SHP77 (cell line): ENCODE data around the gene BCR.

Source experiments
- DNase-seq, 2 experiments: peaks; one replicate each; lab custom pipeline; 2025; lab: John Stamatoyannopoulos, UW

Gene BCR

DNA sequence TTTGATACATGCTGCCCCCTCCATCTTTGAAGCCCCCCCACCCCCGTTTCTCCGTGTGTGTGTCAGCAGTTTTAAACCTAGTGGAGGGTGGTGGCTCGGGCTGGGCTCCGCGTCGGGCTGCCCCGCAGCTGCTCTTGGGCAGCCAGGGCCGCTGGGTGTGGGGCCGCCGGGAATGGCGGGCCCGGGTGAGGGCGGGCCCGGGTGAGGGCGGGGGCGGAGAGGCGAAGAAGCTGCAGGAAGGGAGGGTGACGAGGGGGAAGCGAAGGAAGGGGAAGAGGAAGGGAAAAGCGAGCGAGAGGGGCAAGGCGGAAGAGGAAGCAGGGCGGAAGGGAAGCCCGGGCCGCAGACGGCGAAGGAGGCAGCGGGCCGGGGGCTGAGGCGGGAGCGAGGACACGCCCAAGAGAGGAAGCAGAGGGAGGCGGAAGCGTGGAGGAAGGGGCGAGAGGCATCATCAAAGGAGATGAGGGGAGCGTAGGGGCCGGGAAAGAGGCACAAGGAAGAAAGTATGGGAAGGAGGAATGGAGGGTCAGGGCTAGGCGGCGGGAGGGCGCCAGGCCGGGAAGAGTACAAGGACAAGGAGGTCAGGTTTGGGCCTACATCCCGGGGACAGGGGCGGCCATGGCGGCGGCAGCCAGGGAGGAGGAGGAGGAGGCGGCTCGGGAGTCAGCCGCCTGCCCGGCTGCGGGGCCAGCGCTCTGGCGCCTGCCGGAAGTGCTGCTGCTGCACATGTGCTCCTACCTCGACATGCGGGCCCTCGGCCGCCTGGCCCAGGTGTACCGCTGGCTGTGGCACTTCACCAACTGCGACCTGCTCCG lies 82.4 kb downstream of the BCR start:
- no peak for DNase-seq

DNA sequence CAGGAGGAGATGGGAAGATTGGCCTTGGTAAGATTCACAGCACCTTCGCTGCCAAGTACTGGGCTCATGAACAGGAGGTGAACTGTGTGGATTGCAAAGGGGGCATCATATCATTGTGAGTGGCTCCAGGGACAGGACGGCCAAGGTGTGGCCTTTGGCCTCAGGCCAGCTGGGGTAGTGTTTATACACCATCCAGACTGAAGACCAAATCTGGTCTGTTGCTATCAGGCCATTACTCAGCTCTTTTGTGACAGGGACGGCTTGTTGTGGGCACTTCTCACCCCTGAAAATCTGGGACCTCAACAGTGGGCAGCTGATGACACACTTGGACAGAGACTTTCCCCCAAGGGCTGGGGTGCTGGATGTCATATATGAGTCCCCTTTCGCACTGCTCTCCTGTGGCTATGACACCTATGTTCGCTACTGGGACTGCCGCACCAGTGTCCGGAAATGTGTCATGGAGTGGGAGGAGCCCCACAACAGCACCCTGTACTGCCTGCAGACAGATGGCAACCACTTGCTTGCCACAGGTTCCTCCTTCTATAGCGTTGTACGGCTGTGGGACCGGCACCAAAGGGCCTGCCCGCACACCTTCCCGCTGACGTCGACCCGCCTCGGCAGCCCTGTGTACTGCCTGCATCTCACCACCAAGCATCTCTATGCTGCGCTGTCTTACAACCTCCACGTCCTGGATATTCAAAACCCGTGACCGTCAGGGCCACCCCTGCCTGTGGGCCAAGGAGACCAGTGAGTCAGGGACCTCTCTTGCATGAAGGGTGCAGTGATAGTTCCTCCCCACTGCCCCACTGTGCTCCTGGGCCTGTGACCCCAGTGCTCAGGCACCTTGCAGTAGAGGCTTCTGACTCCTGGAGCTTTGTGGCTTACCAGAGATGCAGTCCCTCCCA lies 83.6 kb downstream of the BCR start:
- DNase-seq: no peak

DNA sequence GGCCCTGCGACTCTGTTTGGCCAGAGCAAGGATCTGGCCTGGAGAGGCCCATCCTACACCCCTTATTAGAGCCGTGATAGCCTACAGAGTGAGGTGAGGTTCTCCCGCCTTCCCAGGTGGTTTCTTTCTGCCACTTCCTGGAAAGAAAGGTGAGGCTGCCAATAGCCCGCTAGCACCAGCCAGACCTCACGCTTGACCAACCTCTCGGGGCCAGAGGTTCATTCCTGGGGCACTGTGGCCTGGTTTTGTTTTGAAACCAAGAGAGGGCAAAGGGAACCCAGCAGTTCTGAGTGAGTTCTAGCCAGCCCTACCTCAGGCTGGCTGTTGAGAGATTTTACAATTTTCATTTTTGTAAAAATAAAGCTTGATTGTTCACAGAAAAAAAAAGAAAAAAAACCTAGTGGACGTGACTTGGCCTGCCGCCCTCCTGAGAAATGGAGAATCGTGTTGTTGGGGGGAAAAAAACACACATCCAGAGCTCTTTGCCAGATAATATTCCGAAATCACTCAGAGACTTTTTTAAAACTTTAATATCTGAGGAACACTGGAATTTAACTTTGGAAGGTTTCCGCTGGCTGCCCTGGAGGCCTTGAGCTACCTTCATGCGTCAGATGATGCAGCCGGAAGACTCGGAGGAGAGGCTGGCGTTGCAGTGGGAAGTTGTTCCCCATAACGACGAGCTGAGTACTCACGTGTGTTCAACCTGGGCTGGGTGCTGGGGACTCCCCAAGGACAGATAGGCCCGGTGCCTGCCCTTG lies 84.5 kb downstream of the BCR start:
- DNase-seq: no peak

DNA sequence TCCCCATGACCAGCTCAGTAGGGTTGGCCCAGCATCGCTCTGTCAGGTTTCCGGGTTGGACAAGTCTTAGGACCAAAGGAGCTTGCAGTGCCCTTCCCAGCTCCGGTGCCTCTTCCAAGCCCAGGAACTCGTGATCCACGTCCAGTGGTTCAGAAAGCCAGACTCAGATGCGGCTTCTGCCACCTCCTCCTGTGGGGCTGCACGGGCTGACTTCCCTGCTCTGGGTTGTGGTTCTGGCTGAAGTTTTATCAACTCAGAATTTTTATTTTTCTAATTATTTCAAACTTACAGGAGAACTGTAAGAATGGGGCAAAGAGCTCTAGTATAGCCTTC lies 85.0 kb downstream of the BCR start:
- DNase-seq: no peak

DNA sequence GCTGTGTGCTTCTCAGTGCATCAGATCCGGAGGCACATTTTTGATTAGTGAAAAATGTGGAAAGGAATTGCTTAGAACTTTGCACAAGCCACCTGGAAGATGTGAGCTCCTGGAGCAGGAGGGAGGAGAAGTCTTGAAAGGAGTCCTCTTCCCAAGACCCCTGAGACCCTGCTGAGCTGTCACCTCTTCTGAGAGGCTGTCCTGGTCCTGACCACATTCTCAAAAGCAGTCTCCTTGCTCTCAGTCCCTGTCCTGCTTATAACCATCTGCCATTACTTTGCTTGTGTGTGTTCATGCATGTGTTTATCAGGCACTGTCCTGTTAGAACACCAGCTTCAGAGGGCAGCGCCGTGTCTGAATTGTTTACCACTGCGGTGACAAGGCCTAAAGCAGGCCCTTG lies 86.5 kb downstream of the BCR start:
- no peak for DNase-seq

DNA sequence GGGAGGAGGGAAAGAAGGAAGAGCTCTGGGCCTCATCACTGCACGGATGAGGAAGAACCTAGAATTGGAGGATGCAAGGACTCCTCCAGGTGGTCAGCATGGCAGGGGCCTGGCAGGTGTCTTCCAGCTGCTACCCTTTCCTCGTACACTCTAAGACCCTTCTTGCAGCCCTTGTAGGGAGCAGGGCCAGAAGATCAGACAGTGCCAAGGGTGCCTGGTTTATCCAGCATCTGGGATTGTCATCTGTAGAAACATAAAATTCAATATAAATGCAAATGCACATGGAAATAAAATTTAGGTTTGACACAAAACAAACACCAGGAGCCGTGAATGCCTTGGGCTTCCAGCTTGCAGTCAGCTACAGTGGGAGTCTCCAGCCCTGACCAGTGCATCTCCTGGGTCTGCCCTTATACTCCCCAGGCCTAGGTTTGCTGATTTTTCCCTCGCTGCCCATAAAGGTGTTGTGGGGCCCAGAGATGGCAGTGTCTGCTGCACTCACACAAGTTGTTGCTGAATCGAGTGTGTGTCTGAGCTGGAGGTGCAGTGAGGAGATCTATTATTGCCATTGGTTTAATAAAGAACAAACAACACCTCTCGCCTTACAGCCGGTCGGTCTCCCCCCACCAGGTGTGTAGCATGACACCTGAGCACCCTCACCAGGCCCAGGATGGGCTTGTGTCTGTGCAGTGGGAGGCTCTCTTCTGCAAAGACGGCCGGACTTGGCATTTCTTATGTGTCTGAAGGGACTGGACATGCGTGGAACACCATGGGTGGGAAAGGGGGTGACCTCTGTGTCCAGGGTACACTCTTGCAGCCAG lies 87.1 kb downstream of the BCR start:
- DNase-seq: no peak

DNA sequence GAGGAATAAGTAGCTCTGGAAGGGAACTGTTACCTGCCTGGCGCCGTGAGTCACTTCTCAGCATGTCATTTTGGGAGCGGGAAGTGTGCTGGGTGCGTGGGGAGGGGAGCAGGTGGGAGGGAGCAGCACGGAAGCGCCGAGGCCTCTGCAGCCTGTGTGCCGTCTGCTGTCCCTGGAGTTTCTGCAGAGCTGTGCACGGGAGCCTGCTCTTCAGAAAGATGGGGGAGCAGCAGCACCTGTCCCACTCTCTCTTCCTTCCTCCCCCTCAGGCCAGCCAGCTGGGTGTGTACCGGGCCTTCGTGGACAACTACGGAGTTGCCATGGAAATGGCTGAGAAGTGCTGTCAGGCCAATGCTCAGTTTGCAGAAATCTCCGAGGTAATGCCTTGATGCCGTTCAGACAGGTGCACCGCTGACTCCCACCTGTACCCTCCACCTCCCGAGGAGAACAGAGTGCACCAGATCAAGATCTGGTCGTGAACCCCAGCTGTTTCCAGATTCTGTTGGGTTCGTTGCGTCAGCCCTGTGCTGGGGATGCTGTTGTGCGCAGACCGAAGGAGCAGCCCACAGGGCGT lies 87.9 kb downstream of the BCR start:
- DNase-seq: no peak

DNA sequence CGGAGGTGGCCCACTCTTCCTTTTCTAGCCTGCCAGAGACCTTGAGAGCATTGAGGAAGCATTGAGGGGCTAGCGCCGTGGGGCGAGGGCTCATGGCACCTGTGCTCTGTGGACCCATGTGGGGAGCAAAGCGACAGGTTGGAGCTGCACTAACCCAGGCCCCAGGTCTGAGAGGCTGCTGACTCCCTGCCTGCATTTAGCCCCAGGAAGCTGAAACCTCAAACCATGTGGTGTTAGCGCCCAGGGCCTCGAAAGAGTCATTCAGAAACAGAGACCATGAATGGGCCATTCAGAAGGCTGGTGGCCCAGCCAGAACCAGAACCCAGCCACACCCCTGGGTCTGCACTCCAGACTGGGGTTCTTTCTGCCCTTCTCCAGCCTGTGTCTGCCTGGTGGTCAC lies 88.6 kb downstream of the BCR start:
- no peak for DNase-seq

DNA sequence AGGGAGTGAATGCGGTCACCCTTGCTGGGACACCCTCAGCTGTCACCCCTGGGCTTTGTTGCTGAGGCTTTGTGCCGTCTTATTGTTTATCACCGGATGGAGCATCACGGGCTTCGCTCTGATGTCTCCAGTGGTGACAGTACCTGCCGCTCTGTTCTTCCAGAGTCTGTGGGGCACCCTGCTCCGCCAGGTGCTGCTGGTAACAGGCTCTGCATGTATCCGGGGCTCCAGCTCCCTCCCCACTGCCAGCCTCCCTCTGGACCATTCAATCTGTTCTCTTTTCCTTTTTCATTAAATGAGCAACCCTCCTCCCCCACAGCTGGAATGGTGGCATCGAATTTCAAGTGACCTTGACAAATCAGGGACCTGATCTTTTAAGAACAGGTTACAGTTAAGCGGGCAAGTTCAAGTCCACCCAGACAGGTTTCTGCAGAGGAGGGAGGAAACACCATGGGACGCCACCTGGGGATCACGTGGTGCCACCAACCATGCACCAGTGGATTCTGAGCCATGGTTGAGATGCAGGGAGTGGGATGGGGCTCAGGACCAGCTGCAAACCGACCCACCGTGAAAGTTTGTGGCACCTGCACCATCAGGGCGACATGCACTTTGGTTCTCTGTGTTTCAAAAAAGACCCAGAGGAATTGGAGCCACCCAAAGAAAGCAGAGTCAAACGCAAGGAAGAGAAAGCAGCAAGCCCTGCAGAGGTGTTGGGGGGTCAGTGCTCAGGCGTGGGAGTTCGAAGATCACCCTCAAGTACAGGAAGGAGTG lies 89.3 kb downstream of the BCR start:
- no peak for DNase-seq

DNA sequence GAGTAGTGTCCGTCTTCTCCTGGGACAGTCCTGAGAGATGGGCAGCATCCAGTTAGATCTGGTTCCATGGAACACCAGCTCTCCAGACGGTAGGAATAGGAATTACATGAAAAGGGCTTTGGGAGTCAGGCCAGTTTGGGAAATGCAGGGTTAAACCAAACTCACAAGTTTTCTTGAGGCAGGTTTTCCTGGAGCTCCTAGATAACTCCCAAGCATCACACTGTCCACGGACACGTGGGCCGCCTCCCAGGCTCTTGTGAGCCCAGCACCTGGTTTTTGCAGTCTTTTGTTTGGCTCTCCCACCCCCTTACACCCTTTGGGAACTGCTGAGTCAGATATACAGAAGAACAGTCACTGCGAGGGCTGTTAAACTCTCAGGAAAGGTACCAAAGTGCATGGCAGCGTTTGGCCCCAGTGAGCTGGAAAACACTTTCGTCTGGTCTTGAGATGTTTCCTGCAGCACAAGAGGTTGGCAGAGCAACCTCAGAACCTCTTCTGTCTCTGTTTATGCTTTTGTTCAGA lies 90.0 kb downstream of the BCR start:
- DNase-seq: no peak

DNA sequence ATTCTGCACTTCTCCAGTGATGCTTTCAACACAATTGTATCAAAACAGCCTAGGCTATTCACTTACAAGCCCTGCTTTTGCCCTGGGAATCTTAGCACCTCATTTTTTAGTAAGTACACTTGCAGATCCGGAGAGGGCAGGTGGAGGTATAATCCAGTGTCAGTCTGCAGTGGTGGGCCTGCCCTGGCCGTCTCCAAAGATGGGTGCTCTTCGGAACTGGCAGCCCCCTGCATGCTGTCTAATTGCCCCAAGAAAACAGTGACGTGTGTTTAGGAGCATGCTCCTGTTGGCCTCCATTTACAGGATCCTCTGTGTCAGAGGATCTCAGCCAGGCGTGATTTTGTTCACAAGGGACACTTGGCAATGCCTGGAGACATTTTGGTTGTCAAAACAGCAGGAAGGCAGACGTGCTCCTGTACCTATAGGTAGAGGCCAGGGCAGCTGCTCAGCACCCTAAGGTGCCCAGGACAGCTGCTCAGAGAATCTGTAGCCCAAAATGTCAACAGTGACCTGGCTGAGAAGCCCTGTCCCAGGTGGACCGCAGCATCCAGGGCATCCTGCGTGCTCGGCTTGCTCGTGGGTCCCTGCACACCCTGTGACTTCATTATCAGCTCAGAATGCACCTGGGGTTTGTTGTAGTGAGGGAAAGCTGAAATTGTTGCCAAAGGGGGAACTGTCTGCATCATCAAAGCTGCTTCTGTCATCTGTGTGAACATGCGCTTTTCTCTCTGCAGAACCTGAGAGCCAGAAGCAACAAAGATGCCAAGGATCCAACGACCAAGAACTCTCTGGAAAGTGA lies 90.7 kb downstream of the BCR start:
- DNase-seq: no peak

DNA sequence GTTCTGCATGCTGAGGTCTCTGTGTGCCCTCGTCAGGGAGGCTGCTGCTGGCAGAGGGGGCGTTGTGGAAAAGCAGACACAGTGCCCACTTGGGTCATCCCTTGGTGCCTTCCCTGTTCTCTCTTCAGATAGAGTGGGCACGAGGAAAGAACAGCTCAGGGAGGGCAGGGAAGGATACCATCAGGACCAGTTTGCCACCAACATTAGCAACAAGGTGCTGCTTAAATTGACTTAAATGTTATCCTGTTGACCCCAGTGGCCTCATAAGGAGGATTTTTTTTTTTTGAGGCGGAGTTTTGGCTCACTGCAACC lies 91.2 kb downstream of the BCR start:
- no peak for DNase-seq

DNA sequence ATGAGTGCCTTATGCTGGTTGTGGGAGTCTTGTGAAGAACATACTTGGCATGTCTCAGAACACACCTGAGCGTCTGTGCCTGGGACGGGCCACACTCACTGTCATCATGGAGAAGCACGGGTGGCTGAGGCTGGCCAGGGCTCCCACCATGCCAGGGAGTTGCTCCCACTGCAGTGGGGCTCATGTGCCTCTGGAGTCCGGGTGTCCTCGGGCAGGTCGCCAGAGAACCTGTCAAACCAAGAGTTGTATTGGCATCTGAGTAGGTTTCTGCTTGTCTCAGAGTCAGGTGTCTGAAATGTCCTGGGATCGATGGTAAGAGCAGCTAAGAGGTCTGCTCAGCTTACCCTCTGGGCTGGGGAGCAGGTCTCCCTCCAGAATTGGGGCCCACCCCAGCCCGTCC lies 92.1 kb downstream of the BCR start:
- no peak for DNase-seq

DNA sequence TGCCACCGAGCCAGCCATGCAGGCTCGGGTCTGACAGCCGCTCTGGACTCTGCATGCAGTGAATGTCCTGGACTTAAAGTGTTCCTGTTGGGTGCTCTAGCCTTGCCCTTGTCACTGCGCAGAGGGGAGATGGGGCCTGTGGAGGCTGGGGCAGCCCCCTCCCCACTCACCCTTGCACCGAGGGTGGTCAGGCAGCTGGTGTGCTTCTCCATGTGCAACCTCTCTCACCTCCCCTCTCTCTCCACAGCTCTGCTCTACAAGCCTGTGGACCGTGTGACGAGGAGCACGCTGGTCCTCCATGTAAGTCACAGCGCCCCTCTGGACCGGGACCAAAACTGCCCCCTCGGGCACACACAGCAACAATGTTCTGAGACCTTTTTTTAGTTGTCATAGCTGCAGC lies 92.5 kb downstream of the BCR start:
- no peak for DNase-seq

DNA sequence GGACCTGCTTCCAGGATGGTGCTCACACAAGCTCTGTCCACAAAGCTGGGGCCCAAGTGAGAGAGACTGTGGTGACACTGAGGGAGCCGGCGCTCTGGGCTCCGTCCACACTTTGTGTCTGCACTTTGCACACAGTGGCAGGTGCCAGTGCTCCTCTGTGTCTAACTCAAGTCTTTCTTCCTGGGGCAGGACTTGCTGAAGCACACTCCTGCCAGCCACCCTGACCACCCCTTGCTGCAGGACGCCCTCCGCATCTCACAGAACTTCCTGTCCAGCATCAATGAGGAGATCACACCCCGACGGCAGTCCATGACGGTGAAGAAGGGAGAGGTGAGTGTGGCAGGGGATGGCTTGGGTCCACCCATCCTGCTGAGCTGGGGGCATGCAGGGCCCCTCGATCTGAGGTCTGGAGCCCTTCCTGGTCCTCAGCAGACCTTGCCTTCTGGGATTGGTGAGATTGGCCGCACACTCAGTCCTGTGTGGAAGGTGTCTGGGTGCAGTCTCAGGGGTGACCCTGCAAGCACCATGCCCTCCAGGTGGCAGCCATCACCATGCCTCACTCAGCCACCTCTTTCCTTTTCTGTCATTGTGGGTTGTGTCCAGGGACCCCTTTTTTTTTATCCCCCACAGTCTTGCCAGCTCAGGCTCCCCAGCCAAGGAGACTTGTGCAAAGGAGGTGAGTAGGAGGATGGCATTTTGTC lies 93.3 kb downstream of the BCR start:
- no peak for DNase-seq

DNA sequence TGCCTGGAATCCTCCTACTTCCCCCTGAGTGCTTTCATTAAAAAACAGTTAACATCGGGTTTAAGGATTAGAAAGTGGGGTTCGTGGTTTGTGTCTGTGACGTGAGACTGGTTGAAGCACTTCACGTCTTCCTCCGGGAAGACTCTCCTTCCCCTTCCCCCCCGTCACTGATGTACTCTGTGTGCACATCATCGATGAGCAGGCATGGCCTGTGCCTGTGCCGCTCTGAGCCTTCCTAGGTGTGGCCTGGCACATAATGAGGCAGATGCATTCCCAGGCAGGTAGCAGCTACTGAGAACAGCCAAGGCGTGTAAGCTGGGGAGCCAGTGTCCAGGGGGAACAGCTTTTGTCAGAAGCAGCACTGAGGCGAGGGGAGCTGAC lies 93.8 kb downstream of the BCR start:
- DNase-seq: no peak

DNA sequence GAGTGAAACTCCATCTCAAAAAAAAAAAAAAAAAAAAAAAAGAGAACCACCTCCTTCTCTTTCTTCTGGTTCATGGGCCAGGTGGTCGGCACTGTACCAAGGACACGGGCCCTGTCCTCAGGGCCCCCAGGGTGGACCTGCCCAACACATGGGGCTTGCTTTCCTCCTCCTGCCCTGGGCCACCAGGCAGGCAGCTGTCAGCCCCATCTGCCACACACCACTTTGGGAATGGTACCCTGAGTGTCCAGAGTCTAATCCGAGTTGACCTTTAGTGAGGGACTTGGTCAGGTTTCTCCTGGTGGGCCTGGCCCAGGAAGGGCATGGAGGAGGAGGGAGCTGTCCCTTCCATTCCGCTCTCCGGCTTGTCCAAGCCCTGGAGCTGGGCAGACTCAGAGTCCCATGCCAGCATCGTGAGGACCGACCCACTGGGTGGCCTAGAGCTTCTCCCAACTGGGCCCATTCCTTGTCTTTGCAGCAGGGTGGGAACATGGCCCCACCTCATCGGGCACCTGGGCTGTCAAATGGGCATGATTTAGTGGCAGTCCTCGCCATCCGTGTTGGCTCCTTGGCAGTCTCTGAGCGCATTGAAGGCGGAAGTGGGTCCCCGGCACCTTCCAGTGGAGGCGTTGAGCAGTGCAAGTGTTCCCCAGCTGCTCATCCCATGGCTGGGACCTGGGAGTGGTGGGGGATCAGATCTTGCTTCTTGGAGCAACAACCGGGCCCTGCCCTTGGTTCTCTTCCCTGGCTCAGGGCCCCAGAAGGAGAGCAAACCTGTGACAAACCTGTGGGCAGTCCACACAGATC lies 94.8 kb downstream of the BCR start:
- DNase-seq: no peak

DNA sequence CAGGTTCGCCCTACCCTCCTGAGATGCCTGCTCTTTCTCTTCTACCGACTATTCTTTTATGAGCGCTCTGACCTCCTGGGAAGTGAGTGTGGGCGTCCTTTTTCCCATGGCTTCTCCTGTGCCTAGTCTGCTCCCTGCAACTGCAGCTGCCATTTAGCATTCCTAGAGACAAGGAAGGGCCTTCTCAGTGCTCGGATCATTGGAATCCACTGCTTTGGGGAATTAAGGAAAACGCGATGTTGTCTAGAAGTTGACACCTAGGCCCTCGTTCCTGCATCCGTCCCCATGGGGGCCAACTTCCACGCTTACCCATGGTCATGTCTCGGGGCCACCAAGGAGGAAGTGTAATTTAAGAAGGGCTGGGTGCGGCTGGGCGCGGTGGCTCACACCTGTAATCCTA lies 95.4 kb downstream of the BCR start:
- no peak for DNase-seq
